Osteoblast (primary cell): ENCODE data around the gene TAS2R42. TPM values are rescaled to one million over a fixed set of nuclear protein-coding genes. Genes with fewer than 3 reads are reported as not detected.

Experiments used
- DNase-seq: peaks from one replicate; pipeline ENCODE4 v3.0.0; 2011; ENCODE audit warnings: low spot score, mixed read lengths; ENCODE audit not compliant: insufficient read length; ENCODE audit errors: missing footprints
- H2AFZ ChIP-seq: 2 replicates; pipeline ENCODE4 v1.6.0; 2011; ENCODE audit warnings: mild to moderate bottlenecking, low read length
- H3K27ac ChIP-seq: 2 replicates; pipeline ENCODE4 v1.5.1; 2011; ENCODE audit warnings: mild to moderate bottlenecking, low read depth, low read length, moderate library complexity
- H3K27me3 ChIP-seq: 2 replicates; pipeline ENCODE4 v1.6.0; 2012; ENCODE audit warnings: mild to moderate bottlenecking, control low read depth, inconsistent platforms, low read length, moderate library complexity; ENCODE audit not compliant: insufficient read depth
- H3K36me3 ChIP-seq: 2 replicates; pipeline ENCODE4 v1.5.1; 2011; ENCODE audit warnings: mild to moderate bottlenecking, low read length, control low read depth, moderate library complexity; ENCODE audit not compliant: insufficient read depth
- H3K4me1 ChIP-seq: 2 replicates; pipeline ENCODE4 v1.5.1; 2011; ENCODE audit warnings: mild to moderate bottlenecking, low read length, control low read depth, moderate library complexity; ENCODE audit not compliant: insufficient read depth
- H3K4me2 ChIP-seq: 2 replicates; pipeline ENCODE4 v1.6.0; 2011; ENCODE audit warnings: mild to moderate bottlenecking, low read length; ENCODE audit not compliant: insufficient read depth
- H3K4me3 ChIP-seq: fragments of 200-600 bp; sonication (generic); 3 replicates; pipeline ENCODE4 v1.5.1; 2012; ENCODE audit warnings: mild to moderate bottlenecking, low read length, inconsistent platforms; ENCODE audit not compliant: insufficient read depth
- H3K79me2 ChIP-seq: 2 replicates; pipeline ENCODE4 v1.6.0; 2012; ENCODE audit warnings: mild to moderate bottlenecking, low read length, control low read depth, inconsistent platforms; ENCODE audit not compliant: insufficient read depth
- H3K9me3 ChIP-seq: 2 replicates; pipeline ENCODE4 v1.5.1; 2011; ENCODE audit warnings: low read depth, low read length, control low read depth
- H4K20me1 ChIP-seq: 2 replicates; pipeline ENCODE4 v1.6.0; 2012; ENCODE audit warnings: mild to moderate bottlenecking, low read length, control low read depth; ENCODE audit not compliant: insufficient read depth
- CTCF ChIP-seq: IDR thresholded peaks from 2 replicates; pipeline ENCODE4 v1.5.1; 2011; ENCODE audit warnings: mild to moderate bottlenecking, low read depth, low read length, moderate library complexity; ENCODE audit errors: extremely low read depth
- total RNA-seq: library from RNA; depleted of rRNA; stranded (reverse); fragments of >200 nt; gene quantifications from 2 replicates; pipeline ENCODE4 v1.2.3, GENCODE V29; 2012

The TAS2R42 gene
- total RNA-seq, 1 donor, result not detected

- TF ChIP-seq CTCF, result no peak
- no peaks in the 10 kb centered on the region for H3K36me3 ChIP-seq
- no peak overlapping the region for H3K4me2 ChIP-seq
- H3K4me1 ChIP-seq, result no peaks in the 10 kb centered on the region
- DNase-seq, result no peak
- no peak overlapping the region for H2AFZ ChIP-seq
- H4K20me1 ChIP-seq, result peaks cover 22% of the 10 kb centered on the region
- peaks cover 92% of the 10 kb centered on the region for H3K79me2 ChIP-seq
- no peaks in the 10 kb centered on the region for H3K27me3 ChIP-seq
- no peak overlapping the region for H3K4me3 ChIP-seq
- H3K9me3 ChIP-seq, result no peaks in the 10 kb centered on the region
- H3K27ac ChIP-seq, result no peak overlapping the region
Observed at GRCh38 chr12:11162502-11162901, 24.2 kb downstream of the TAS2R42 start.

GRCh38 chr12:11158885-11159444, 27.8 kb downstream of the TAS2R42 start:
- Histone ChIP-seq H3K4me3 (no peak overlapping the region), H3K4me2 (no peak overlapping the region), H3K36me3 (no peaks in the 10 kb centered on the region), H2AFZ (no peak overlapping the region), H3K9me3 (no peaks in the 10 kb centered on the region), H3K27ac (no peak overlapping the region), H3K27me3 (no peaks in the 10 kb centered on the region), H3K4me1 (no peaks in the 10 kb centered on the region), H3K79me2 (peaks cover 82% of the 10 kb centered on the region), H4K20me1 (peaks cover 10% of the 10 kb centered on the region)
- DNase-seq, result no peak
- no peak for TF ChIP-seq CTCF

GRCh38 chr12:11154400-11154925, 32.3 kb downstream of the TAS2R42 start:
- H2AFZ ChIP-seq, result no peak overlapping the region
- DNase-seq, result no peak
- TF ChIP-seq CTCF, result no peak
- H3K9me3 ChIP-seq, result no peaks in the 10 kb centered on the region
- H3K79me2 ChIP-seq, result peaks cover 62% of the 10 kb centered on the region
- no peak overlapping the region for H3K4me3 ChIP-seq
- no peaks in the 10 kb centered on the region for H3K4me1 ChIP-seq
- H4K20me1 ChIP-seq, result peaks cover 18% of the 10 kb centered on the region
- H3K27me3 ChIP-seq, result no peaks in the 10 kb centered on the region
- H3K36me3 ChIP-seq, result no peaks in the 10 kb centered on the region
- H3K4me2 ChIP-seq, result no peak overlapping the region
- no peak overlapping the region for H3K27ac ChIP-seq

GRCh38 chr12:11152725-11153124, 34.0 kb downstream of the TAS2R42 start:
- DNase-seq, result no peak
- TF ChIP-seq CTCF, result no peak
- Histone ChIP-seq H4K20me1 (peaks cover 18% of the 10 kb centered on the region), H3K4me1 (no peaks in the 10 kb centered on the region), H3K4me3 (no peak overlapping the region), H3K4me2 (no peak overlapping the region), H3K9me3 (no peaks in the 10 kb centered on the region), H3K36me3 (no peaks in the 10 kb centered on the region), H3K27me3 (no peaks in the 10 kb centered on the region), H3K27ac (no peak overlapping the region), H2AFZ (no peak overlapping the region), H3K79me2 (peaks cover 49% of the 10 kb centered on the region)
